Measurements from ENCODE around the gene ADARB2.
"Not testable (repeated sequence)": the region's sequence is repeated elsewhere in the genome, so short reads cannot be mapped to it uniquely, and the experiment has no call there.

ADARB2 gene

GRCh38 chr10:1538531-1539061, 198.7 kb downstream of the ADARB2 start:
- DNase-seq, result no peak

- DNase-seq, result no peak
Observed at GRCh38 chr10:1538121-1538520, 199.2 kb downstream of the ADARB2 start.

- not testable (repeated sequence) for DNase-seq
Observed at GRCh38 chr10:1537449-1537848, 199.9 kb downstream of the ADARB2 start.

GRCh38 chr10:1536341-1536740, 201.0 kb downstream of the ADARB2 start:
- DNase-seq, result no peak

GRCh38 chr10:1535301-1535965, 201.9 kb downstream of the ADARB2 start:
- no peak for DNase-seq

GRCh38 chr10:1534820-1535219, 202.5 kb downstream of the ADARB2 start:
- DNase-seq, result no peak

- DNase-seq, result no peak
Observed at GRCh38 chr10:1532636-1533035, 204.7 kb downstream of the ADARB2 start.

GRCh38 chr10:1531883-1532597, 205.3 kb downstream of the ADARB2 start:
- no peak for DNase-seq

GRCh38 chr10:1530871-1531517, 206.3 kb downstream of the ADARB2 start:
- no peak for DNase-seq

GRCh38 chr10:1529806-1530413, 207.4 kb downstream of the ADARB2 start:
- DNase-seq, result no peak

GRCh38 chr10:1527951-1528350, 209.4 kb downstream of the ADARB2 start:
- no peak for DNase-seq

- DNase-seq, result no peak
Observed at GRCh38 chr10:1526436-1527055, 210.8 kb downstream of the ADARB2 start.

- no peak for DNase-seq
Observed at GRCh38 chr10:1525354-1526162, 211.8 kb downstream of the ADARB2 start.

GRCh38 chr10:1524540-1524939, 212.8 kb downstream of the ADARB2 start:
- DNase-seq, result no peak

- no peak for DNase-seq
Observed at GRCh38 chr10:1523221-1523620, 214.1 kb downstream of the ADARB2 start.

- no peak for DNase-seq
Observed at GRCh38 chr10:1522237-1522636, 215.1 kb downstream of the ADARB2 start.

GRCh38 chr10:1521741-1522140, 215.6 kb downstream of the ADARB2 start:
- DNase-seq, result no peak

- no peak for DNase-seq
Observed at GRCh38 chr10:1520909-1521565, 216.3 kb downstream of the ADARB2 start.

- no peak for DNase-seq
Observed at GRCh38 chr10:1519391-1519790, 217.9 kb downstream of the ADARB2 start.

GRCh38 chr10:1517684-1518083, 219.6 kb downstream of the ADARB2 start:
- DNase-seq, result no peak

- DNase-seq, result no peak
Observed at GRCh38 chr10:1516492-1517165, 220.7 kb downstream of the ADARB2 start.

Data from AML-193 (cell line).